Fibroblast of the aortic adventitia (primary cell): ENCODE results near the gene FAM89B. TPM values are rescaled to one million over a fixed set of nuclear protein-coding genes. Genes with fewer than 3 reads are reported as not detected.
"Not testable (repeated sequence)": the region's sequence is repeated elsewhere in the genome, so short reads cannot be mapped to it uniquely, and the experiment has no call there.

Experiments
- DNase-seq: peaks from one replicate; pipeline ENCODE4 v3.0.0-alpha.2; 2010; ENCODE audit warnings: low read depth
- H3K4me3 ChIP-seq: 2 replicates; pipeline ENCODE4 v1.5.1; 2011; ENCODE audit warnings: low read depth, mild to moderate bottlenecking, control low read depth, low read length, moderate library complexity
- total RNA-seq: library from RNA; depleted of rRNA; stranded (reverse); fragments of >200 nt; gene quantifications from 2 replicates; pipeline ENCODE4 v1.2.3, GENCODE V29; 2012; ENCODE audit warnings: low replicate concordance
- TF ChIP-seq, protein P1 (sequence below): IDR thresholded peaks from 2 replicates; pipeline ENCODE4 v1.5.1; 2011; ENCODE audit warnings: mild to moderate bottlenecking, low read length, control low read depth, inconsistent platforms; ENCODE audit not compliant: insufficient read depth

FAM89B gene
- total RNA-seq = 5.6 and 21.6 TPM in 2 replicates

- peak; percentile 82 for DNase-seq
- H3K4me3 ChIP-seq = peak within 1 kb of the TSS; percentile 93
- TF ChIP-seq, protein P1, sequence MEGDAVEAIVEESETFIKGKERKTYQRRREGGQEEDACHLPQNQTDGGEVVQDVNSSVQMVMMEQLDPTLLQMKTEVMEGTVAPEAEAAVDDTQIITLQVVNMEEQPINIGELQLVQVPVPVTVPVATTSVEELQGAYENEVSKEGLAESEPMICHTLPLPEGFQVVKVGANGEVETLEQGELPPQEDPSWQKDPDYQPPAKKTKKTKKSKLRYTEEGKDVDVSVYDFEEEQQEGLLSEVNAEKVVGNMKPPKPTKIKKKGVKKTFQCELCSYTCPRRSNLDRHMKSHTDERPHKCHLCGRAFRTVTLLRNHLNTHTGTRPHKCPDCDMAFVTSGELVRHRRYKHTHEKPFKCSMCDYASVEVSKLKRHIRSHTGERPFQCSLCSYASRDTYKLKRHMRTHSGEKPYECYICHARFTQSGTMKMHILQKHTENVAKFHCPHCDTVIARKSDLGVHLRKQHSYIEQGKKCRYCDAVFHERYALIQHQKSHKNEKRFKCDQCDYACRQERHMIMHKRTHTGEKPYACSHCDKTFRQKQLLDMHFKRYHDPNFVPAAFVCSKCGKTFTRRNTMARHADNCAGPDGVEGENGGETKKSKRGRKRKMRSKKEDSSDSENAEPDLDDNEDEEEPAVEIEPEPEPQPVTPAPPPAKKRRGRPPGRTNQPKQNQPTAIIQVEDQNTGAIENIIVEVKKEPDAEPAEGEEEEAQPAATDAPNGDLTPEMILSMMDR = no peak
Measured at GRCh38 chr11:65572356-65573051, at the start of gene FAM89B. TSS of gene FAM89B (plus strand) at chr11:65572538. CDS start at chr11:65572670, 132 bp downstream.

DNA sequence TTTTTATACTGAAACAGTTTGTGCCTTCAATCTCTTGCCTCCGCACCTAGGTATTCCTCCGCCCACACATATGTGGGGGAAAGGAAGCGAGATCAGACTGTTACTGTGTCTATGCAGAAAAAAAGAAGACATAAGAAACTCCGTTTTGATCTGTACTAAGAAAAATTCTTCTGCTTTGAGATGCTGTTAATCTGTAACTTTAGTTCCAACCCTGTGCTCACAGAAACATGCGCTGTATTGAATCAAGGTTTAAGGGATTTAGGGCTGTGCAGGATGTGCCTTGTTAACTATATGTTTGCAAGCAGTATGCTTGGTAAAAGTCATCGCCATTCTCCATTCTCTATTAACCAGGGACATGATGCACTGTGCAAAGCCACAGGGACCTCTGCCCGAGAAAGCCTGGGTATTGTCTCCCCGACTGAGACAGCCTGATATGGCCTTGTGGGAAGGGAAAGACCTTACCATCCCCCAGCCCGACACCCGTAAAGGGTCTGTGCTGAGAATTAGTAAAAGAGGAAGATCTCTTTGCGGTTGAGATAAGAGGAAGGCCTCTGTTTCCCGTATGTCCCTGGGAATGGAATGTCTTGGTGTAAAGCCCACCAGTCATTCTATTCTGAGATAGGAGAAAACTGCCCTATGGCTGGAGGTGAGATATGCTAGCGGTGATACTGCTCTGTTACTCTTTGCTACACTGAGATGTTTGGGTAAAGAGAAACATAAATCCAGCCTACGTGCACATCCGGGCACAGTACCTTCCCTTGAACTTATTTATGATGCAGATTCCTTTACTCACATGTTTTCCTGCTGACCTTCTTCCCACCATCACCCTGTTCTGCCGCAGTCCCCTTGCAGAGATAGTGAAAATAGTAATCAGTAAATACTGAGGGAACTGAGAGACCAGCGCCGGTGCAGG, 49.4 kb upstream of the FAM89B start:
- DNase-seq, H3K4me3 ChIP-seq: not testable (repeated sequence)

- DNase-seq, H3K4me3 ChIP-seq: not testable (repeated sequence)
Measured at GRCh38 chr11:65523631-65523968, 48.7 kb upstream of the FAM89B start.

DNA sequence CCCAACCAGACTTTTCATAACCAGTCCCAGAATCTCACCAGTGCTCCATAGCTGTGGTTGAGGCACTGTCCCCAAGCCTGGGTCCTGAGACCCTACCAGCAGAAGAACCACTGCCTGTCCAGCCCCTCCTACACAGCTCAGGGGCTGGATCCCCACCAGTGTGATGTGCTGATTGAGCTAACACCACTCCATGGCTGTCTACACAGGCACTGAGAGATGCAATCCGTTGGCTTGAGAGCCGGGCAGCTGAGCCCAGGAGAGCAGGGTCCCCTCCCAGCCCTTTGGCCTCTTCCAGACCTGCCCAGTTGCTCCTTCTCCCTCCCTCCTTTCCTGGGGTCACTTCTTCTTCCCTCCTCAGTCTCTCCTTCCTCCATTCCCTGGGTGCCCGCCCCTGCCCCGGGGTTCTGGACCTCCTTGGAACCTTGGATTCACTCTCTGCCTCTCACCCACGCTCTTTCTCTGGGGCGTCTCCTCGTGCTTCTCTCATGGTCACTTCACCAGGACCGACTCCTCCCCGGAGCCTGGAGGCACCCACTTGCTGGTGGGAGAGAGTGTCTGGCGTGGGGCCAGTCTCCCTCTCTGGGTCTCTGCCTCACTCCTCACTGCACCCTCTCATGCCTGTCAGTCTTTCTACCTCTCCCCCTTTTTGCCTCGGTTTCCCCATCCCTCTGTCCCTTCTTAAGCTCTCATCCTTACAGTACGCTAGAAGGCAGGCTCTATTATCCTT, 48.2 kb upstream of the FAM89B start:
- no peak for DNase-seq
- TF ChIP-seq, protein P1 = no peak
- peak overlapping the region; percentile 47 for H3K4me3 ChIP-seq

- DNase-seq = peak; percentile 83
- peak within 1 kb of the TSS; percentile 95 for H3K4me3 ChIP-seq
- TF ChIP-seq, protein P1 = no peak
Measured at GRCh38 chr11:65524741-65525545, 47.4 kb upstream of the FAM89B start, which contains the start of gene SCYL1. TSS of gene SCYL1 (plus strand) at chr11:65525083. CDS start at chr11:65525154, 71 bp downstream.

- peak overlapping the region; percentile 95 for H3K4me3 ChIP-seq
- TF ChIP-seq, protein P1 = no peak
- peak; percentile 29 for DNase-seq
Measured at GRCh38 chr11:65525546-65526480, 46.5 kb upstream of the FAM89B start.
